ENCODE results near the gene FOCAD. TPM values are rescaled to one million over a fixed set of nuclear protein-coding genes. Genes with fewer than 3 reads are reported as not detected.

Gene FOCAD
- total RNA-seq, 2 donors from 2014 or later = 21.5 to 85.7 TPM

DNA sequence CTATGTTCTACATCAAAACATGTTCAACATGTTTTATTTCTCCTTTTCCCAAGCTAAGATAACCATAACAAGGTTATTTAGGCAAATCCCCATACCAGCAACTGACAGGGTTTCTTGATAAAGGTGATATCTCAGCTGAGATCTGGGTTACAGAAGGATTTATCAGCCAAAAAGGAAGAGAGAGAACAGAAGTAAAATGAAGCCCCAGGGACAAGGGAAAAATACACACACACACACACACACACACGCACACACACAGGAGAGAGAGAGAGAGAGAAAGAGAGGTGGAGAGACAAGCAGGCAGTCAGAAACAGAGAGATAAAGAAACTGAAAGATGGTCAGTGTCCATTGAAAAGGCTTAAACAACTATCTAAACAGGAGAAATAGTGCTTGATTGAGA lies 42.0 kb upstream of the FOCAD start:
- 76 to 89% methylated on average over 1 of the region's 1 CpG for WGBS, 2 donors
- intact Hi-C loops (cut with DNase I) = no loop called here
- H3K4me1 ChIP-seq = no peaks in the 10 kb centered on the region
- no peaks in the 10 kb centered on the region for H3K9me3 ChIP-seq
- H3K27me3 ChIP-seq = no peaks in the 10 kb centered on the region
- no peaks in the 10 kb centered on the region for H3K36me3 ChIP-seq (replicated peaks in 1 of 2; ENCODE audit: insufficient read depth in 1 of 2, low read depth in 2 of 2)
- no peak for DNase-seq
- no peak overlapping the region for H3K4me3 ChIP-seq
- H3K27ac ChIP-seq = no peak overlapping the region
- ATAC-seq = no peak
- no peak for TF ChIP-seq POLR2A (IDR thresholded peaks at IDR 0.05)
- TF ChIP-seq, protein P1, sequence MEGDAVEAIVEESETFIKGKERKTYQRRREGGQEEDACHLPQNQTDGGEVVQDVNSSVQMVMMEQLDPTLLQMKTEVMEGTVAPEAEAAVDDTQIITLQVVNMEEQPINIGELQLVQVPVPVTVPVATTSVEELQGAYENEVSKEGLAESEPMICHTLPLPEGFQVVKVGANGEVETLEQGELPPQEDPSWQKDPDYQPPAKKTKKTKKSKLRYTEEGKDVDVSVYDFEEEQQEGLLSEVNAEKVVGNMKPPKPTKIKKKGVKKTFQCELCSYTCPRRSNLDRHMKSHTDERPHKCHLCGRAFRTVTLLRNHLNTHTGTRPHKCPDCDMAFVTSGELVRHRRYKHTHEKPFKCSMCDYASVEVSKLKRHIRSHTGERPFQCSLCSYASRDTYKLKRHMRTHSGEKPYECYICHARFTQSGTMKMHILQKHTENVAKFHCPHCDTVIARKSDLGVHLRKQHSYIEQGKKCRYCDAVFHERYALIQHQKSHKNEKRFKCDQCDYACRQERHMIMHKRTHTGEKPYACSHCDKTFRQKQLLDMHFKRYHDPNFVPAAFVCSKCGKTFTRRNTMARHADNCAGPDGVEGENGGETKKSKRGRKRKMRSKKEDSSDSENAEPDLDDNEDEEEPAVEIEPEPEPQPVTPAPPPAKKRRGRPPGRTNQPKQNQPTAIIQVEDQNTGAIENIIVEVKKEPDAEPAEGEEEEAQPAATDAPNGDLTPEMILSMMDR (IDR thresholded peaks at IDR 0.05) = no peak

DNA sequence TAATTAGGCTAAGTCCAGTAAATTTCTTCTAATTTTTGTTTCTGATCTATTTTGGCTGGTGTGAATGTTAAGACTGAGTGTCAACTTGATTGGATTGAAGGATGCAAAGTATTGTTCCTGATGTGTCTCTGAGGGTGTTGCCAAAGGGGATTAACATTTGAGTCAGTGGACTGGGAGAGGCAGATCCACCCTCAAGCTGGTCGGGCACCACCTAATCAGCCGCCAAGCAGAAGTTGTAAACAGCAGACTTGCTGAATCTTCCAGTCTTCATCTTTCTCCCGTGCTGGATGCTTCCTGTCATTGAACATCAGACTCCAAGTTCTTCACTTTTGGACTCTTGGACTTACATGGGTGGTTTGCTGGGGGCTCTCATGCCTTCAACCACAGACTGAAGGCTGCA lies 40.4 kb upstream of the FOCAD start:
- intact Hi-C loops (cut with DNase I) = no loop called here
- no peak overlapping the region for H3K27ac ChIP-seq
- H3K36me3 ChIP-seq (replicated peaks in 1 of 2; ENCODE audit: insufficient read depth in 1 of 2, low read depth in 2 of 2) = no peaks in the 10 kb centered on the region
- no peaks in the 10 kb centered on the region for H3K9me3 ChIP-seq
- H3K27me3 ChIP-seq = no peaks in the 10 kb centered on the region
- DNase-seq (no peak), ATAC-seq (no peak)
- no peak overlapping the region for H3K4me3 ChIP-seq
- H3K4me1 ChIP-seq = no peaks in the 10 kb centered on the region
- TF ChIP-seq, protein P1 (IDR thresholded peaks at IDR 0.05) = no peak
- 71 to 82% methylated on average over 3 of the region's 3 CpGs for WGBS, 2 donors

DNA sequence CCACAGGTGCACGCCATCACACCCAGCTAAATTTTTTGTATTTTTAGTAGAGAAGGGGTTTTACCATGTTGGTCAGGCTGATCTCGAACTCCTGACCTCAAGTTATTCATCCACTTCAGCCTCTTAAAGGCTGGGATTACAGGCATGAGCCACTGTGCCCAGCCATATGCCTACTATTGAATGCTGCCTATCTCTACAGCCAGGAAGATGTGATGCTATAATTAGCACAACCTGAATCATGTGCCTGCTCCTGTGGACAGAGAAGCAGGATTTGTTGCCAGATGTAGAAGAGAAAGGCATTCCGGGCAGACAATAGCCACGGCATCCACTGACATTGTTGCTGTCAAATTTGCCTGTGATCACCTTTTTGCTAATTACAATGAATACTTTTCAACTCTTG lies 37.4 kb upstream of the FOCAD start:
- no peaks in the 10 kb centered on the region for H3K9me3 ChIP-seq
- ATAC-seq (no peak), DNase-seq (no peak)
- H3K4me3 ChIP-seq = no peak overlapping the region
- intact Hi-C loops (cut with DNase I) = no loop called here
- H3K27ac ChIP-seq = no peak overlapping the region
- no peaks in the 10 kb centered on the region for H3K27me3 ChIP-seq
- WGBS, 2 donors = 81 to 87% methylated on average over 4 of the region's 4 CpGs
- TF ChIP-seq POLR2A (IDR thresholded peaks at IDR 0.05) = no peak
- TF ChIP-seq, protein P1 (IDR thresholded peaks at IDR 0.05) = no peak
- peaks cover 6% of the 10 kb centered on the region for H3K4me1 ChIP-seq
- no peaks in the 10 kb centered on the region for H3K36me3 ChIP-seq (replicated peaks in 1 of 2; ENCODE audit: insufficient read depth in 1 of 2, low read depth in 2 of 2)

DNA sequence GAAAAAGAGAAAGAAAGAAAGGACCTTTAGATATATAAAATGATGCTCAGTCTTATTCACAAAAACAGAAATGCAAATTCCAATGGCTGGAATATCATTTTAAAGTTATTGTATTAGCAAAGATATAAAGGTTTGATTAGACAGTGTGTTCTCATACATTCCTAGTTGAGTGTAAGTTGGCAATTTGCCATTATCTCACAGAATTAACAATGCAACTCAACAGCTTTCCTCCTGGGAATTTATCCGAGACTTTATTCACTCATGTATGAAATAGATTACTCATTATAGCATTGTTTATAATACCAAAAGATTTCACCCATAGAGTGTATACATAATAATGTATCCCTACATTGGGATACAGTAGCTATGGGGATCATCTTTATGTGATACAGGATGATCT lies 34.7 kb upstream of the FOCAD start:
- 44 to 51% methylated on average over 1 of the region's 1 CpG for WGBS, 2 donors
- ATAC-seq (no peak), DNase-seq (no peak)
- TF ChIP-seq, protein P1 (IDR thresholded peaks at IDR 0.05) = no peak
- no peak for TF ChIP-seq POLR2A (IDR thresholded peaks at IDR 0.05)
- Histone ChIP-seq H3K9me3 (no peaks in the 10 kb centered on the region), H3K36me3 (replicated peaks in 1 of 2; ENCODE audit: insufficient read depth in 1 of 2, low read depth in 2 of 2) (no peaks in the 10 kb centered on the region), H3K27ac (no peak overlapping the region), H3K4me1 (peaks cover 6% of the 10 kb centered on the region), H3K27me3 (no peaks in the 10 kb centered on the region), H3K4me3 (no peak overlapping the region)
- intact Hi-C loops (cut with DNase I) = no loop called here

DNA sequence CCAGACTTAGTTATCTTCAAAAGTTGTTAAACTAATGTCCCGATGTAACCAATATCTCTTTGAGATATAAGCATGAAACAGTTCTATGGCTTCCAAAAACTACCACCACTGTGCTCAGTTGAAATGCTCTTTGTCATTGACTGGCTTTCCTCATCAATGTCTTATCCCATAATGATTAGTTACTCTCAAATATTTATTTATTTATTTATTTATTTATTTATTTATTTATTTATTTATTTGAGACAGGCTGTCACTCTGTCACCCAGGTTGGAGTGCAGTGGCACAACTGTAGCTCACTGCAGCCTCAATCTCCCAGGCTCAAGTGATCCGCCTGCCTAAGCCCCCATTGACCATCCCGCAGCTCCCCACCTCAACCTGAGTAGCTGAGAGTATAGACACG lies 33.7 kb upstream of the FOCAD start:
- 66 to 78% methylated on average over 4 of the region's 4 CpGs for WGBS, 2 donors
- TF ChIP-seq, protein P1 (IDR thresholded peaks at IDR 0.05) = no peak
- DNase-seq (no peak), ATAC-seq (no peak)
- no peaks in the 10 kb centered on the region for H3K27me3 ChIP-seq
- intact Hi-C loops (cut with DNase I) = no loop called here
- H3K4me3 ChIP-seq = no peak overlapping the region
- no peak overlapping the region for H3K27ac ChIP-seq
- H3K4me1 ChIP-seq = peaks cover 6% of the 10 kb centered on the region
- H3K9me3 ChIP-seq = no peaks in the 10 kb centered on the region
- no peaks in the 10 kb centered on the region for H3K36me3 ChIP-seq (replicated peaks in 1 of 2; ENCODE audit: insufficient read depth in 1 of 2, low read depth in 2 of 2)

Measured in body of pancreas (tissue), 4 donors.